ENCODE data around the gene AMBRA1.

Gene AMBRA1

GRCh38 chr11:46456269-46457001 is 137.4 kb downstream of the AMBRA1 start:
- no peaks in the 10 kb centered on the region for H3K4me1 ChIP-seq (ENCODE audit: low read depth, poor library complexity, severe bottlenecking)
- H3K9ac ChIP-seq: no peak overlapping the region
- H3K36me3 ChIP-seq (ENCODE audit: insufficient read depth): no peaks in the 10 kb centered on the region
- no peak overlapping the region for H3K27ac ChIP-seq
- H3K4me2 ChIP-seq: no peak overlapping the region
- no peaks in the 10 kb centered on the region for H3K79me2 ChIP-seq (ENCODE audit: insufficient read depth, low read depth)
- H3K4me3 ChIP-seq (IDR thresholded peaks at IDR 0.05; ENCODE audit: insufficient read depth, low read depth, low read length): no peak overlapping the region
- H3K27me3 ChIP-seq (ENCODE audit: insufficient read depth, low read depth): no peaks in the 10 kb centered on the region
- TF ChIP-seq CTCF (conservative IDR thresholded peaks at IDR 0.05; ENCODE audit: low read depth, low read length): no peak
- no peaks in the 10 kb centered on the region for H4K20me1 ChIP-seq (ENCODE audit: insufficient read depth)
- H2AFZ ChIP-seq (ENCODE audit: low read depth): no peak overlapping the region

GRCh38 chr11:46455834-46456233 is 138.0 kb downstream of the AMBRA1 start:
- no peaks in the 10 kb centered on the region for H3K4me1 ChIP-seq (ENCODE audit: low read depth, poor library complexity, severe bottlenecking)
- no peak overlapping the region for H3K4me3 ChIP-seq (IDR thresholded peaks at IDR 0.05; ENCODE audit: insufficient read depth, low read depth, low read length)
- H4K20me1 ChIP-seq (ENCODE audit: insufficient read depth): no peaks in the 10 kb centered on the region
- H2AFZ ChIP-seq (ENCODE audit: low read depth): no peak overlapping the region
- TF ChIP-seq CTCF (conservative IDR thresholded peaks at IDR 0.05; ENCODE audit: low read depth, low read length): no peak
- H3K27ac ChIP-seq: no peak overlapping the region
- no peak overlapping the region for H3K9ac ChIP-seq
- H3K27me3 ChIP-seq (ENCODE audit: insufficient read depth, low read depth): no peaks in the 10 kb centered on the region
- H3K79me2 ChIP-seq (ENCODE audit: insufficient read depth, low read depth): no peaks in the 10 kb centered on the region
- H3K4me2 ChIP-seq: no peak overlapping the region
- H3K36me3 ChIP-seq (ENCODE audit: insufficient read depth): no peaks in the 10 kb centered on the region

GRCh38 chr11:46452918-46453517 is 140.8 kb downstream of the AMBRA1 start:
- Histone ChIP-seq H4K20me1 (ENCODE audit: insufficient read depth) (no peaks in the 10 kb centered on the region), H3K36me3 (ENCODE audit: insufficient read depth) (no peaks in the 10 kb centered on the region)

GRCh38 chr11:46451759-46452158 is 142.1 kb downstream of the AMBRA1 start:
- Histone ChIP-seq H3K36me3 (ENCODE audit: insufficient read depth) (no peaks in the 10 kb centered on the region), H3K27me3 (ENCODE audit: insufficient read depth, low read depth) (no peaks in the 10 kb centered on the region), H3K4me3 (IDR thresholded peaks at IDR 0.05; ENCODE audit: insufficient read depth, low read depth, low read length) (no peak overlapping the region), H3K27ac (no peak overlapping the region), H3K4me2 (no peak overlapping the region), H4K20me1 (ENCODE audit: insufficient read depth) (no peaks in the 10 kb centered on the region), H3K4me1 (ENCODE audit: low read depth, poor library complexity, severe bottlenecking) (peaks cover 14% of the 10 kb centered on the region), H3K9ac (no peak overlapping the region), H2AFZ (ENCODE audit: low read depth) (no peak overlapping the region), H3K79me2 (ENCODE audit: insufficient read depth, low read depth) (0 out of 2 replicates have a peak, but pooled peaks cover 4% of the 10 kb centered on the region)
- no peak for TF ChIP-seq CTCF (conservative IDR thresholded peaks at IDR 0.05; ENCODE audit: low read depth, low read length)

More at GRCh38 chr11:46452918-46453517, 140.8 kb downstream of the AMBRA1 start:
- H2AFZ ChIP-seq (ENCODE audit: low read depth): no peak overlapping the region
- H3K27me3 ChIP-seq (ENCODE audit: insufficient read depth, low read depth): no peaks in the 10 kb centered on the region
- H3K27ac ChIP-seq: no peak overlapping the region
- no peak overlapping the region for H3K4me3 ChIP-seq (IDR thresholded peaks at IDR 0.05; ENCODE audit: insufficient read depth, low read depth, low read length)
- TF ChIP-seq CTCF (conservative IDR thresholded peaks at IDR 0.05; ENCODE audit: low read depth, low read length): no peak
- H3K4me1 ChIP-seq (ENCODE audit: low read depth, poor library complexity, severe bottlenecking): peaks cover 10% of the 10 kb centered on the region
- H3K4me2 ChIP-seq: no peak overlapping the region
- no peak overlapping the region for H3K9ac ChIP-seq
- H3K79me2 ChIP-seq (ENCODE audit: insufficient read depth, low read depth): 0 out of 2 replicates have a peak, but pooled peaks cover 1% of the 10 kb centered on the region

All from KMS-11 (cell line).